ENCODE results near the gene EXOC2. TPM values are rescaled to one million over a fixed set of nuclear protein-coding genes. Genes with fewer than 3 reads are reported as not detected.
A peak's percentile ranks its signal among the peaks of the same experiment; 100 is the strongest.
"Not testable (repeated sequence)": the region's sequence is repeated elsewhere in the genome, so short reads cannot be mapped to it uniquely, and the experiment has no call there.

The EXOC2 gene
- total RNA-seq, 1 donor from 2014 or later: 57.3 TPM

GRCh38 chr6:622462-622861, 70.5 kb downstream of the EXOC2 start:
- DNase-seq: no peak

GRCh38 chr6:621931-622330, 71.0 kb downstream of the EXOC2 start:
- DNase-seq: no peak

DNA sequence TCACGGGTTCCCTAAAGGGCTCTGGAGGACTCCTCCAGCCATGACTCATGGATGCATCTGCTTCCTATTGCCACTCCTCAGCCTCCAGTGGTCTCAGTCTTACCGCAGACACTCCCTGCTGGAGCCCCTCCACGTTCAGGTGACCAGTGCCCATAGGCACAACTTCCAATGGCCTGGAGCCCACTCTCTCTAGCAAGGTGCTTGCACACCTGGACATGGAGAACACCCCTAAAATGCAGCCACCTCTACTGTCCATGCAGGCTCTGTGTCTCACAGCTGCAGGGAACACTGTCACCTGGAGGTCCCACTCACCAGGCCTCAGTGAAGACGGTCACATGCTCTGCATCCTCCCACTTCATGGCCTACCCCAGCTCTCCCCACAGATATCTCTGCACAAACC, 72.0 kb downstream of the EXOC2 start:
- no peak for DNase-seq

- no peak for DNase-seq
Measured at GRCh38 chr6:620166-620565, 72.8 kb downstream of the EXOC2 start.

GRCh38 chr6:617456-618100, 75.4 kb downstream of the EXOC2 start:
- DNase-seq: peak; percentile 11

DNA sequence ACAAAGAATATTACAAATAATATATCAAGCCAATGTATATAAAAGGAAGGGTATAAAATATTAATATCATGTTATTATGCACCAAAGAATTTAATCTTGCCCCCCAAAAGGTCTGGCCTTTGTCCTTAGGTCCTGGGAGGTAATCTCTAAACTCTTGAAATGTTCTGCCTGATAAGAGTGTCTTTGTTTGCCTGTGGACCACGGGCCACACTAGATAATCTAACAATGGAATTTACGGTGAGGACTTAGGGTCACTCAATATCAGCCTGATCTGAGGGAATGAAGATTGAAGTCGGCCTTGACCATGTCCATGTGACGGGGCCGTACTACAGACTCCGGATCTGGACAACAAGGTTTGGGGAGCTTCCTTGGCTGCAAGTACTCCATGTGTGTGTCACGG, 79.0 kb downstream of the EXOC2 start:
- DNase-seq: no peak

- DNase-seq: no peak
Measured at GRCh38 chr6:611928-612327, 81.0 kb downstream of the EXOC2 start.

- peak; percentile 14 for DNase-seq
Measured at GRCh38 chr6:610882-611281, 82.1 kb downstream of the EXOC2 start.

GRCh38 chr6:609905-610304, 83.0 kb downstream of the EXOC2 start:
- DNase-seq: no peak

- no peak for DNase-seq
Measured at GRCh38 chr6:606829-607379, 86.0 kb downstream of the EXOC2 start.

- DNase-seq: not testable (repeated sequence)
Measured at GRCh38 chr6:605895-606294, 87.0 kb downstream of the EXOC2 start.

DNA sequence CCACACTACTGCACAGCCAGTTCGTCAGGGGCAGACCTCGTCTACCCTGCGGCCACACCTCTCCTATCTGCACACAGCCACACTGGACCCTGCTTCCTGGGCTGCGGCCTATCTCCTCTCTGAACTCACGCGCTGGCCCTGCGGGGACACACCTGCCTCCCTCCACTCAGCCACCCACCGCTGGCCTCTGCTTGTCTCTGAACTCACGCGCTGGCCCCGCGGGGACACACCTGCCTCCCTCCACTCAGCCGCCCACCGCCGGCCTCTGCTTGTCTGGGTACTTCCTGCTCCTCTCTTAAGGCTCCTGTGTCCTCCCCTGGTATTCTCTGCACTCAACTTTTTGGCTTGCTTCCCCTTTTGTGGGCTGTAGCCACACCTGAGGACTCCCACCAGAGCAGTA, 88.4 kb downstream of the EXOC2 start:
- no peak for DNase-seq

GRCh38 chr6:603265-603664, 89.7 kb downstream of the EXOC2 start:
- DNase-seq: no peak

- DNase-seq: no peak
Measured at GRCh38 chr6:599576-600448, 93.1 kb downstream of the EXOC2 start.

DNA sequence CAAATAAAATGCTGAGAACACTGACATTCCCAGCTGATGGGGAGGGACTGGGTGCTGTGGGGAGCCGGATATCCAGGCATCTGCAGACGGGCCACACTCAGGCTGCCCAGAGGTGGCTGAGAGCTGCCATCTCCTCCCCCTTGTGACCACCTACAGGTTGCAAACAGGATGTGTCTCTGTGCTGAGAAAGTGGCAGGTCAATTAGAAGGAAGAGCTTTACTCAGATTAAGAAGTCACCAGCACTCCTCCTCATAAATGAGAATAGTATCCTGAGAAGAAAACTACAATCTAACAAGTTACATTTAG, 99.1 kb downstream of the EXOC2 start:
- no peak for DNase-seq

- DNase-seq: peak; percentile 78
Measured at GRCh38 chr6:593139-593906, 99.6 kb downstream of the EXOC2 start.

GRCh38 chr6:589090-589489, 103.8 kb downstream of the EXOC2 start:
- DNase-seq: no peak

- no peak for DNase-seq
Measured at GRCh38 chr6:586553-586952, 106.4 kb downstream of the EXOC2 start.

- no peak for DNase-seq
Measured at GRCh38 chr6:583635-584034, 109.3 kb downstream of the EXOC2 start.

DNA sequence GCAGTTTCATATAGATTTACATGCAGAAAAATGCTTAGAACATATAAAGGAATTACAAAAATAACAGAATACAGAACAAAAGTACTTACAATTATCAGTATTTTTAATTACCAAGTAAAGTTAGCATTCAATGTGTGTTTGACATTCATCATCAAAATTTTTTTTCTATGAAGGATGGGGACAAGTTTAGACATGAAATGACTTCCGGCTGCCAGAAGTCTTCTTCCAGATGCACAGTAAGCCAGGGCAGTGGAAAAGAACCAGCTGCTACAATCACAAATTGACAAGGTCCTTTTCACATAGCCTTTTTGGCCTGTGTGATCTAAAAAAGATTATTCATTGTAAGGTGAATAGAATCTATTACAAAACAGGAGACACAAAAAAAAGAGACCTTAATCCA, 109.8 kb downstream of the EXOC2 start:
- no peak for DNase-seq

- no peak for DNase-seq
Measured at GRCh38 chr6:582370-582769, 110.6 kb downstream of the EXOC2 start.

DNA sequence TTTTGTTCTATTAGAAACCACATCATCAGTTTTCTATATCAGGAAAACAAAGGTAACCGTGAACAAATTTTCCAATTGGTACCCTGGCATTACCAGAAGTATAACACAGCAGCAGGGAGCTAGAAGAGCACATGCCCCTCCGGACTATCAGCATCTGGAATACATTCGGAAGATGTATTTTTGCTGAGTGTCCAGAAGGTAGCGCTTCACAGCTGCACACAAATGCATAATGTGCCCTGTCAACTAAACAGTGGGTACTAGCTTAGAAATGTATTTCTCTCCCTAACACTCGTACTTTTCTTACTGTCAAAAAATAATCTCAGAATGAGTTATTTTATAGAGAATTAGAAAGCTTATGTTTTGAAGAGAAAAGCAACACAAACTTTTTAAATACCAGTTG, 113.6 kb downstream of the EXOC2 start:
- DNase-seq: peak; percentile 39

DNA sequence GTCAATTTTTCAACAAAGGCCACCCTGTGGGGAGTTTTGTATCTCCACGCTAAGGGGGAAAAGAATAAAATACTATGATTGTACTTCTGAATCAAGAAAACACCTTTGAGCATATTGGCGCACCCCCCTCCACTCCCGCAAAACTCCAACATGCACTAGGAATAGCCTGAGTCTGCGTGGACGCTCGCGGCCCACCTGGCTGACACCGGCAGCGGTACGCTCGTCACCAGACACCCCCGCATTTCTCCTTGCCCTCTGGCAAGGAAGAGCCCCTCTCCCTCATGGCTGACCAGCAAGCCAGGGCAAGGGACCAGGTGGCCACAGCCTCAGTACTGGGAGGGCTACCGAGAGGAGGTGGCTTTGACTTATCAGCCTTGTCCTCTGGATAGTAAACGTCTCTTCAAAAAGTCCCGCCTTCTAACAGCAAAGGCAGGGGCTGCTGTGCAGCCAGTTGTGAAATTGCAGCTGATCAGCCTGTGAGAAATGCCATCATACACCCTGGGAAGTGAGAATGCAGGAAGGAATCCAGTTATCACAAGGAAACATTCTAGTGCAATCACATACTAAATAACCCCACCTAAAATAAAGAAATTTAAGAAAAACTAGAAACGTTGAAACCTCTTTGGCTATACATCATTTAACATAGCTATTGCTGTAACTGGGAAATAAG, 120.2 kb downstream of the EXOC2 start:
- DNase-seq: no peak

Measured in dermis blood vessel endothelial cell (primary cell).